Activated naive CD8-positive, alpha-beta T cell treated with anti-CD3 and anti-CD28 coated beads for 36 hours (primary cell): ENCODE results near the gene PTPN20. TPM values are rescaled to one million over a fixed set of nuclear protein-coding genes. Genes with fewer than 3 reads are reported as not detected.

Experiments
- DNase-seq: peaks from one replicate; pipeline ENCODE4 v3.0.0; 2021
- H3K27ac Mint-ChIP-seq: one replicate; pipeline ENCODE4 v1.8.0; 2022; ENCODE audit warnings: mild to moderate bottlenecking, moderate library complexity, mixed read lengths
- H3K27me3 Mint-ChIP-seq: one replicate; pipeline ENCODE4 v1.8.0; 2022; ENCODE audit warnings: mild to moderate bottlenecking, mixed read lengths
- H3K36me3 Mint-ChIP-seq: one replicate; pipeline ENCODE4 v1.8.0; 2021; ENCODE audit warnings: mild to moderate bottlenecking, mixed read lengths
- H3K4me1 Mint-ChIP-seq: one replicate; pipeline ENCODE4 v1.8.0; 2021; ENCODE audit warnings: mixed read lengths
- H3K4me3 Mint-ChIP-seq: one replicate; pipeline ENCODE4 v1.8.0; 2022; ENCODE audit warnings: mild to moderate bottlenecking, moderate library complexity, mixed read lengths
- H3K9me3 Mint-ChIP-seq: one replicate; pipeline ENCODE4 v1.8.0; 2022; ENCODE audit warnings: mixed read lengths
- total RNA-seq, 2 experiments: library from RNA; stranded (reverse); gene quantifications; one replicate each; pipeline ENCODE4 v1.2.3, GENCODE V29; 2021

Gene PTPN20
- total RNA-seq, 2 experiments from 2014 or later: 1.8 to 2.6 TPM

GRCh38 chr10:47033081-47033480 lies 121.9 kb downstream of the PTPN20 start:
- Mint-ChIP-seq H3K27ac (no peak overlapping the region), H3K4me3 (no peak overlapping the region), H3K27me3 (no peaks in the 10 kb centered on the region), H3K4me1 (no peaks in the 10 kb centered on the region), H3K9me3 (no peaks in the 10 kb centered on the region), H3K36me3 (no peaks in the 10 kb centered on the region)
- DNase-seq: no peak

GRCh38 chr10:47033541-47034270 lies 122.5 kb downstream of the PTPN20 start:
- DNase-seq: no peak
- H3K27me3 Mint-ChIP-seq: no peaks in the 10 kb centered on the region
- no peaks in the 10 kb centered on the region for H3K9me3 Mint-ChIP-seq
- no peak overlapping the region for H3K4me3 Mint-ChIP-seq
- H3K36me3 Mint-ChIP-seq: no peaks in the 10 kb centered on the region
- H3K27ac Mint-ChIP-seq: no peak overlapping the region
- no peaks in the 10 kb centered on the region for H3K4me1 Mint-ChIP-seq

- no peaks in the 10 kb centered on the region for H3K4me1 Mint-ChIP-seq
- H3K27me3 Mint-ChIP-seq: no peaks in the 10 kb centered on the region
- no peaks in the 10 kb centered on the region for H3K9me3 Mint-ChIP-seq
- H3K4me3 Mint-ChIP-seq: no peak overlapping the region
- H3K27ac Mint-ChIP-seq: no peak overlapping the region
- H3K36me3 Mint-ChIP-seq: no peaks in the 10 kb centered on the region
- DNase-seq: no peak
Measured at GRCh38 chr10:47034441-47035051, 123.3 kb downstream of the PTPN20 start.

GRCh38 chr10:47035171-47035818 lies 124.1 kb downstream of the PTPN20 start:
- Mint-ChIP-seq H3K4me3 (no peak overlapping the region), H3K4me1 (no peaks in the 10 kb centered on the region), H3K9me3 (no peaks in the 10 kb centered on the region), H3K36me3 (no peaks in the 10 kb centered on the region), H3K27me3 (no peaks in the 10 kb centered on the region), H3K27ac (no peak overlapping the region)
- no peak for DNase-seq

- Mint-ChIP-seq H3K36me3 (no peaks in the 10 kb centered on the region), H3K4me1 (no peaks in the 10 kb centered on the region), H3K27ac (no peak overlapping the region), H3K9me3 (no peaks in the 10 kb centered on the region), H3K27me3 (no peaks in the 10 kb centered on the region), H3K4me3 (no peak overlapping the region)
- no peak for DNase-seq
Measured at GRCh38 chr10:47035819-47036337, 124.7 kb downstream of the PTPN20 start.

GRCh38 chr10:47036771-47037170 lies 125.5 kb downstream of the PTPN20 start:
- no peaks in the 10 kb centered on the region for H3K9me3 Mint-ChIP-seq
- H3K27ac Mint-ChIP-seq: no peak overlapping the region
- H3K36me3 Mint-ChIP-seq: no peaks in the 10 kb centered on the region
- H3K4me3 Mint-ChIP-seq: no peak overlapping the region
- H3K27me3 Mint-ChIP-seq: no peaks in the 10 kb centered on the region
- H3K4me1 Mint-ChIP-seq: no peaks in the 10 kb centered on the region
- DNase-seq: no peak

- H3K4me3 Mint-ChIP-seq: no peak overlapping the region
- H3K4me1 Mint-ChIP-seq: no peaks in the 10 kb centered on the region
- no peak for DNase-seq
- no peaks in the 10 kb centered on the region for H3K9me3 Mint-ChIP-seq
- H3K27ac Mint-ChIP-seq: no peak overlapping the region
- H3K27me3 Mint-ChIP-seq: no peaks in the 10 kb centered on the region
- no peaks in the 10 kb centered on the region for H3K36me3 Mint-ChIP-seq
Measured at GRCh38 chr10:47037654-47038425, 126.6 kb downstream of the PTPN20 start.

GRCh38 chr10:47038881-47039561 lies 127.8 kb downstream of the PTPN20 start:
- Mint-ChIP-seq H3K4me1 (no peaks in the 10 kb centered on the region), H3K4me3 (no peak overlapping the region), H3K27ac (no peak overlapping the region), H3K27me3 (no peaks in the 10 kb centered on the region), H3K36me3 (no peaks in the 10 kb centered on the region), H3K9me3 (no peaks in the 10 kb centered on the region)
- no peak for DNase-seq

- Mint-ChIP-seq H3K27ac (no peak overlapping the region), H3K27me3 (no peaks in the 10 kb centered on the region), H3K4me1 (no peaks in the 10 kb centered on the region), H3K4me3 (no peak overlapping the region), H3K9me3 (no peaks in the 10 kb centered on the region), H3K36me3 (no peaks in the 10 kb centered on the region)
- no peak for DNase-seq
Measured at GRCh38 chr10:47039562-47039913, 128.3 kb downstream of the PTPN20 start.

GRCh38 chr10:47040041-47040491 lies 128.8 kb downstream of the PTPN20 start:
- H3K27me3 Mint-ChIP-seq: no peaks in the 10 kb centered on the region
- no peaks in the 10 kb centered on the region for H3K9me3 Mint-ChIP-seq
- H3K4me3 Mint-ChIP-seq: no peak overlapping the region
- H3K36me3 Mint-ChIP-seq: no peaks in the 10 kb centered on the region
- no peak overlapping the region for H3K27ac Mint-ChIP-seq
- DNase-seq: no peak
- H3K4me1 Mint-ChIP-seq: no peaks in the 10 kb centered on the region

- Mint-ChIP-seq H3K36me3 (no peaks in the 10 kb centered on the region), H3K9me3 (no peaks in the 10 kb centered on the region), H3K4me1 (no peaks in the 10 kb centered on the region), H3K27me3 (no peaks in the 10 kb centered on the region), H3K4me3 (no peak overlapping the region), H3K27ac (no peak overlapping the region)
- DNase-seq: no peak
Measured at GRCh38 chr10:47040681-47041080, 129.5 kb downstream of the PTPN20 start.

GRCh38 chr10:47041396-47042198 lies 130.4 kb downstream of the PTPN20 start:
- Mint-ChIP-seq H3K4me3 (no peak overlapping the region), H3K27me3 (no peaks in the 10 kb centered on the region), H3K36me3 (no peaks in the 10 kb centered on the region), H3K9me3 (no peaks in the 10 kb centered on the region), H3K4me1 (no peaks in the 10 kb centered on the region), H3K27ac (no peak overlapping the region)
- DNase-seq: no peak

GRCh38 chr10:47042199-47042473 lies 130.9 kb downstream of the PTPN20 start:
- Mint-ChIP-seq H3K36me3 (no peaks in the 10 kb centered on the region), H3K9me3 (no peaks in the 10 kb centered on the region), H3K27me3 (no peaks in the 10 kb centered on the region), H3K4me3 (no peak overlapping the region), H3K4me1 (peaks cover 5% of the 10 kb centered on the region), H3K27ac (no peak overlapping the region)
- no peak for DNase-seq
